Activated CD4-positive, alpha-beta memory T cell treated with anti-CD3 and anti-CD28 coated beads, Interleukin-2, amount 10 ng/mL, durations not matched to agents 7 days and 5 days (primary cell): Measurements from ENCODE around the gene EPHA6. TPM values are rescaled to one million over a fixed set of nuclear protein-coding genes. Genes with fewer than 3 reads are reported as not detected.

Source experiments
- CTCF ChIA-PET: fragments of 350-600 bp; sonication (Branson Sonifier 250); formaldehyde crosslinking; loops from one replicate; lab custom pipeline; 2021; ENCODE audit warnings: antibody characterized with exemption, inconsistent platforms; lab: Charles Lee
- POLR2A ChIA-PET: fragments of 350-600 bp; sonication (Branson Sonifier 250); formaldehyde crosslinking; loops from one replicate; lab custom pipeline; 2021; ENCODE audit warnings: antibody characterized with exemption; lab: Charles Lee
- DNase-seq: peaks from one replicate; pipeline ENCODE4 v3.0.0-alpha.2; 2020
- H3K27ac Mint-ChIP-seq: one replicate; pipeline ENCODE4 v1.8.0; 2021; ENCODE audit warnings: mild to moderate bottlenecking, mixed read lengths
- H3K27me3 Mint-ChIP-seq: one replicate; pipeline ENCODE4 v1.8.0; 2021; ENCODE audit warnings: mixed read lengths
- H3K36me3 Mint-ChIP-seq: one replicate; pipeline ENCODE4 v1.8.0; 2021; ENCODE audit warnings: low read depth, mixed read lengths
- H3K4me1 Mint-ChIP-seq: one replicate; pipeline ENCODE4 v1.8.0; 2021; ENCODE audit warnings: mixed read lengths
- H3K4me3 Mint-ChIP-seq: one replicate; pipeline ENCODE4 v1.8.0; 2021; ENCODE audit warnings: mild to moderate bottlenecking, mixed read lengths
- H3K9me3 Mint-ChIP-seq: one replicate; pipeline ENCODE4 v1.8.0; 2021; ENCODE audit warnings: mixed read lengths
- total RNA-seq, 2 experiments: library from RNA; stranded (reverse); gene quantifications; one replicate each; pipeline ENCODE4 v1.2.3, GENCODE V29; 2021

Gene EPHA6
- total RNA-seq, 2 experiments from 2014 or later, result not detected

- DNase-seq, result no peak
- Mint-ChIP-seq H3K4me1 (no peaks in the 10 kb centered on the region), H3K9me3 (no peaks in the 10 kb centered on the region), H3K27ac (no peak overlapping the region), H3K36me3 (no peaks in the 10 kb centered on the region), H3K27me3 (no peaks in the 10 kb centered on the region), H3K4me3 (no peak overlapping the region)
- ChIA-PET POLR2A (no interaction called here), CTCF (no interaction called here)
Observed at GRCh38 chr3:97636465-97636864, 822.1 kb downstream of the EPHA6 start.

GRCh38 chr3:97646932-97647331, 832.5 kb downstream of the EPHA6 start:
- H3K27ac Mint-ChIP-seq, result no peak overlapping the region
- H3K36me3 Mint-ChIP-seq, result no peaks in the 10 kb centered on the region
- H3K4me3 Mint-ChIP-seq, result no peak overlapping the region
- no peak for DNase-seq
- no peaks in the 10 kb centered on the region for H3K27me3 Mint-ChIP-seq
- POLR2A ChIA-PET, result no interaction called here
- no peaks in the 10 kb centered on the region for H3K9me3 Mint-ChIP-seq
- no peaks in the 10 kb centered on the region for H3K4me1 Mint-ChIP-seq
- CTCF ChIA-PET, result no interaction called here

GRCh38 chr3:97647441-97647982, 833.1 kb downstream of the EPHA6 start:
- no peak overlapping the region for H3K27ac Mint-ChIP-seq
- no peaks in the 10 kb centered on the region for H3K9me3 Mint-ChIP-seq
- no peaks in the 10 kb centered on the region for H3K4me1 Mint-ChIP-seq
- ChIA-PET POLR2A (no interaction called here), CTCF (no interaction called here)
- no peaks in the 10 kb centered on the region for H3K36me3 Mint-ChIP-seq
- no peak overlapping the region for H3K4me3 Mint-ChIP-seq
- no peaks in the 10 kb centered on the region for H3K27me3 Mint-ChIP-seq
- no peak for DNase-seq

- CTCF ChIA-PET, result no interaction called here
- DNase-seq, result no peak
- Mint-ChIP-seq H3K36me3 (no peaks in the 10 kb centered on the region), H3K4me1 (no peaks in the 10 kb centered on the region), H3K27me3 (no peaks in the 10 kb centered on the region), H3K27ac (no peak overlapping the region), H3K9me3 (no peaks in the 10 kb centered on the region), H3K4me3 (no peak overlapping the region)
- POLR2A ChIA-PET, result no interaction called here
Observed at GRCh38 chr3:97655971-97656370, 841.6 kb downstream of the EPHA6 start.

GRCh38 chr3:97656638-97657037, 842.2 kb downstream of the EPHA6 start:
- POLR2A ChIA-PET, result no interaction called here
- H3K36me3 Mint-ChIP-seq, result no peaks in the 10 kb centered on the region
- no peak for DNase-seq
- CTCF ChIA-PET, result no interaction called here
- no peak overlapping the region for H3K4me3 Mint-ChIP-seq
- no peaks in the 10 kb centered on the region for H3K9me3 Mint-ChIP-seq
- no peaks in the 10 kb centered on the region for H3K4me1 Mint-ChIP-seq
- no peak overlapping the region for H3K27ac Mint-ChIP-seq
- H3K27me3 Mint-ChIP-seq, result no peaks in the 10 kb centered on the region

GRCh38 chr3:97658668-97659285, 844.4 kb downstream of the EPHA6 start:
- H3K36me3 Mint-ChIP-seq, result no peaks in the 10 kb centered on the region
- no peaks in the 10 kb centered on the region for H3K4me1 Mint-ChIP-seq
- ChIA-PET POLR2A (no interaction called here), CTCF (interaction anchor here (1.5 kb wide), 1 partner anchor 12 kb away, joined by 3 read pairs; no protein-coding TSS in a partner anchor)
- DNase-seq, result no peak
- no peak overlapping the region for H3K4me3 Mint-ChIP-seq
- H3K9me3 Mint-ChIP-seq, result no peaks in the 10 kb centered on the region
- H3K27me3 Mint-ChIP-seq, result no peaks in the 10 kb centered on the region
- H3K27ac Mint-ChIP-seq, result no peak overlapping the region

- peaks cover 2% of the 10 kb centered on the region for H3K27me3 Mint-ChIP-seq
- no peaks in the 10 kb centered on the region for H3K4me1 Mint-ChIP-seq
- no peaks in the 10 kb centered on the region for H3K36me3 Mint-ChIP-seq
- H3K4me3 Mint-ChIP-seq, result no peak overlapping the region
- ChIA-PET POLR2A (no interaction called here), CTCF (no interaction called here)
- no peak for DNase-seq
- H3K9me3 Mint-ChIP-seq, result no peaks in the 10 kb centered on the region
- H3K27ac Mint-ChIP-seq, result no peak overlapping the region
Observed at GRCh38 chr3:97662264-97662663, 847.9 kb downstream of the EPHA6 start.

GRCh38 chr3:97662762-97663161, 848.4 kb downstream of the EPHA6 start:
- Mint-ChIP-seq H3K9me3 (no peaks in the 10 kb centered on the region), H3K36me3 (no peaks in the 10 kb centered on the region), H3K27ac (no peak overlapping the region), H3K27me3 (peaks cover 2% of the 10 kb centered on the region), H3K4me3 (no peak overlapping the region), H3K4me1 (no peaks in the 10 kb centered on the region)
- ChIA-PET POLR2A (no interaction called here), CTCF (no interaction called here)
- DNase-seq, result no peak

- Mint-ChIP-seq H3K27ac (no peak overlapping the region), H3K36me3 (no peaks in the 10 kb centered on the region), H3K4me3 (no peak overlapping the region), H3K4me1 (no peaks in the 10 kb centered on the region), H3K9me3 (no peaks in the 10 kb centered on the region), H3K27me3 (peaks cover 2% of the 10 kb centered on the region)
- DNase-seq, result no peak
- ChIA-PET CTCF (no interaction called here), POLR2A (no interaction called here)
Observed at GRCh38 chr3:97665896-97666295, 851.5 kb downstream of the EPHA6 start.

GRCh38 chr3:97670952-97671351, 856.6 kb downstream of the EPHA6 start:
- ChIA-PET POLR2A (no interaction called here), CTCF (interaction anchor here (1.5 kb wide), 1 partner anchor 12 kb away, joined by 3 read pairs; no protein-coding TSS in a partner anchor)
- Mint-ChIP-seq H3K36me3 (no peaks in the 10 kb centered on the region), H3K4me1 (no peaks in the 10 kb centered on the region), H3K9me3 (no peaks in the 10 kb centered on the region), H3K27me3 (peaks cover 9% of the 10 kb centered on the region), H3K4me3 (no peak overlapping the region), H3K27ac (no peak overlapping the region)
- no peak for DNase-seq

GRCh38 chr3:97673357-97673997, 859.1 kb downstream of the EPHA6 start:
- Mint-ChIP-seq H3K36me3 (no peaks in the 10 kb centered on the region), H3K4me3 (no peak overlapping the region), H3K4me1 (no peaks in the 10 kb centered on the region), H3K9me3 (no peaks in the 10 kb centered on the region), H3K27ac (no peak overlapping the region), H3K27me3 (peaks cover 17% of the 10 kb centered on the region)
- POLR2A ChIA-PET, result no interaction called here
- CTCF ChIA-PET, result no interaction called here
- no peak for DNase-seq

- no peak for DNase-seq
- no peak overlapping the region for H3K27ac Mint-ChIP-seq
- no peaks in the 10 kb centered on the region for H3K36me3 Mint-ChIP-seq
- no peak overlapping the region for H3K4me3 Mint-ChIP-seq
- no peaks in the 10 kb centered on the region for H3K9me3 Mint-ChIP-seq
- CTCF ChIA-PET, result no interaction called here
- H3K27me3 Mint-ChIP-seq, result peaks cover 17% of the 10 kb centered on the region
- POLR2A ChIA-PET, result no interaction called here
- no peaks in the 10 kb centered on the region for H3K4me1 Mint-ChIP-seq
Observed at GRCh38 chr3:97674461-97674860, 860.1 kb downstream of the EPHA6 start.

GRCh38 chr3:97680210-97680609, 865.8 kb downstream of the EPHA6 start:
- Mint-ChIP-seq H3K4me1 (no peaks in the 10 kb centered on the region), H3K36me3 (no peaks in the 10 kb centered on the region), H3K27ac (no peak overlapping the region), H3K4me3 (no peak overlapping the region), H3K27me3 (peaks cover 19% of the 10 kb centered on the region), H3K9me3 (no peaks in the 10 kb centered on the region)
- no peak for DNase-seq
- CTCF ChIA-PET, result no interaction called here
- POLR2A ChIA-PET, result no interaction called here

GRCh38 chr3:97680696-97681095, 866.3 kb downstream of the EPHA6 start:
- DNase-seq, result no peak
- Mint-ChIP-seq H3K9me3 (no peaks in the 10 kb centered on the region), H3K36me3 (no peaks in the 10 kb centered on the region), H3K4me3 (no peak overlapping the region), H3K4me1 (no peaks in the 10 kb centered on the region), H3K27me3 (peaks cover 18% of the 10 kb centered on the region), H3K27ac (no peak overlapping the region)
- ChIA-PET POLR2A (no interaction called here), CTCF (no interaction called here)
